ENCODE measurements around the gene ZNF654. TPM values are rescaled to one million over a fixed set of nuclear protein-coding genes. Genes with fewer than 3 reads are reported as not detected.
A peak's percentile ranks its signal among the peaks of the same experiment; 100 is the strongest.
"Not testable (repeated sequence)": the region's sequence is repeated elsewhere in the genome, so short reads cannot be mapped to it uniquely, and the experiment has no call there.

ZNF654 gene
- total RNA-seq, 3 donors from 2014 or later: 13.1 to 20.8 (median 17.4) TPM

DNA sequence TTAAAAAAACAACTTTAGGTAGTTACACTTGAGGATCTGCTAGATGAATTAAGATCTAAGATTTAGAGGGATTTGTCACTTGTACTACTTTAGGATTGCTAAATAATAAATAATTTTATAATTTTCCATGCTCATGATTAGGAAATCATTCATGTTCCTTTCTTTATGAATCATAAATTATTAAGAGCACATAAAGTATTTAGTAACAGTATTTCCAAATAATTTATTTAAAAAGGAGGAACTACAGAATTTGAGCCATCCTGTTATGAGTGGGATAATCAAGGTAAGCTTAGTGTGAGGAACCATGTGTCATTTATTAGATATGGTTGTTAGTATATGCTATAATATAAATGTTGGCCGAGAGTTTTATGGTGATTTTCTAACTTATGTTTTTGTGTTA is 53.2 kb downstream of the ZNF654 start:
- H3K36me3 ChIP-seq (ENCODE audit: low read depth): no peaks in the 10 kb centered on the region
- no peak overlapping the region for H3K4me3 ChIP-seq
- intact Hi-C loops (cut with DNase I, micrococcal nuclease): loop anchor here in 1 of 2 donors (10.0 kb wide), 1 partner anchor 347 kb away; no protein-coding TSS in a partner anchor
- no peaks in the 10 kb centered on the region for H3K4me1 ChIP-seq (ENCODE audit: low read depth)
- TF ChIP-seq, protein P1, sequence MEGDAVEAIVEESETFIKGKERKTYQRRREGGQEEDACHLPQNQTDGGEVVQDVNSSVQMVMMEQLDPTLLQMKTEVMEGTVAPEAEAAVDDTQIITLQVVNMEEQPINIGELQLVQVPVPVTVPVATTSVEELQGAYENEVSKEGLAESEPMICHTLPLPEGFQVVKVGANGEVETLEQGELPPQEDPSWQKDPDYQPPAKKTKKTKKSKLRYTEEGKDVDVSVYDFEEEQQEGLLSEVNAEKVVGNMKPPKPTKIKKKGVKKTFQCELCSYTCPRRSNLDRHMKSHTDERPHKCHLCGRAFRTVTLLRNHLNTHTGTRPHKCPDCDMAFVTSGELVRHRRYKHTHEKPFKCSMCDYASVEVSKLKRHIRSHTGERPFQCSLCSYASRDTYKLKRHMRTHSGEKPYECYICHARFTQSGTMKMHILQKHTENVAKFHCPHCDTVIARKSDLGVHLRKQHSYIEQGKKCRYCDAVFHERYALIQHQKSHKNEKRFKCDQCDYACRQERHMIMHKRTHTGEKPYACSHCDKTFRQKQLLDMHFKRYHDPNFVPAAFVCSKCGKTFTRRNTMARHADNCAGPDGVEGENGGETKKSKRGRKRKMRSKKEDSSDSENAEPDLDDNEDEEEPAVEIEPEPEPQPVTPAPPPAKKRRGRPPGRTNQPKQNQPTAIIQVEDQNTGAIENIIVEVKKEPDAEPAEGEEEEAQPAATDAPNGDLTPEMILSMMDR (IDR thresholded peaks at IDR 0.05): no peak
- DNase-seq (no peak), ATAC-seq (no peak)
- H3K9me3 ChIP-seq: no peaks in the 10 kb centered on the region

DNA sequence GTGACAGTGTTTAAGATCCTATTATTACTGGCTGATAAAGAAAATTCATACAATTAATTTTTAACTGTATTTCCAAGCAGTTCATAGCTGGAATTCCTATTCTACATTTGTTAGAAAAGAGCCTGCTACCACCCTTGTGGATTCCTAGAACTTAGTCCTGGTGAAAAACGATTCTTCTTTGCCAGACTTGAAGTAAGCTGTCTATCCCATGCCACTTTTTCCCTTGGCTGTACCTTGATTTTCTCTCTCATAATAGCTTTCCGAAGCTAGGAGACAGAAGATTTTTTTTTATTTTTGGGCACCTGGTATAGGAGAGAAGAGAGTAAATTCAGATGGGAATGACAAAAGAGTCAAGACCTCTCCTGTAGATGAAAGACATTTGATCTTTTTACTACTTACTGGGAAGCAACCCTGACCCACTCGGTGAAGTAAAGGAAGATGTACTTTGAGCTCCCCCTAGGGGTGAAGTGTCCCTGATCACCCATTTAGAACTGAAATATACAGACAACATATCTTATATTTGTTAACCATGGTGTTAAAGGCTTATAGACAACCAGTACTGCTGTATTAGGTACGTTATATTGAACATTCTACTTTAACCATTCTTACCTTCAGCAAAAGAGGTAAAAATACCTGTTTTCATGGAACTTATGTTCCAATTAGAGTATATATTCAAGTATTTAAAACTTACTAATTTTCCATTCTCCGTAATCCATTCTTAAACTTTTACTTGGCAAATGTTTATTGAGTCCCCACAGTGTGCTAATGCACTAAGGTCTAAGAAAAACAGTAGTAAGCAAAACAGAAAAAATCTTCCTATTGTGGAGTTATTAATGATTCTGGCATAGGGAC is 54.5 kb downstream of the ZNF654 start:
- Histone ChIP-seq H3K9me3 (no peaks in the 10 kb centered on the region), H3K4me3 (no peak overlapping the region), H3K36me3 (ENCODE audit: low read depth) (no peaks in the 10 kb centered on the region), H3K4me1 (ENCODE audit: low read depth) (no peaks in the 10 kb centered on the region)
- intact Hi-C loops (cut with DNase I, micrococcal nuclease): loop anchor here in 1 of 2 donors (10.0 kb wide), 1 partner anchor 349 kb away; no protein-coding TSS in a partner anchor
- TF ChIP-seq, protein P1 (IDR thresholded peaks at IDR 0.05): peak; percentile 28
- DNase-seq (peak in 1 of 3 donors; percentile 89), ATAC-seq (peak; percentile 88)

DNA sequence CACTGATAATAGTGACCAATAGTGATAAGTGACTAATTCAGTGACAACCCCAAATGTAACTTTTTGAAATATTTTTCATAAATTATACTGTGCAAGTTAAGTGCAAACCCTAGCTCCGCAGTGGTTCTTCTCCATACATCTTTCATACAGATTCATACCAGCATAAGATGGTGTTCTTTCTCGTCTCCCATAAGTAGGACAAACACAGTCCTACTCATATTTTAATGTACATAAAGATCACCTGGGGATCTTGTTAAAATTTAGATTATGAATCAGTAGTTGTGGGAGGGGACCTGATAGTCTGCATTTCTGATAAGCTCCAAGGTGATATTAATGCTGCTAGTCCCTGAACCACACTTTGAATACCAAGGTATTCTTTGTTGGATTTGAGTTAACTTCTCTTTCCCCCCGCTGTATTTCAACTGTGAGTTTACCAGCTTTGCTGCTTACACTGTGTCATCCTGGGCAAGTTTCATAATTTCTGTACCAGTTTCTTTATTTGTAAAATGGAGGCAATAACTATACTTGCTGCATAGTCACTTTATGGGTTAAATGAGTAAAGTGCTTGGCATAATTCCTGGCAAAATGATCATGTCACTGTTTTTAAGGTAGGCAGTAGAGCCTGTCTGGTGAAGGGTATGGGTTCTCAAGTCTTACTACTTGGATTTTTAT is 56.0 kb downstream of the ZNF654 start:
- no peaks in the 10 kb centered on the region for H3K4me1 ChIP-seq (ENCODE audit: low read depth)
- ATAC-seq (no peak), DNase-seq (no peak)
- TF ChIP-seq, protein P1 (IDR thresholded peaks at IDR 0.05): no peak
- H3K9me3 ChIP-seq: no peaks in the 10 kb centered on the region
- no peak overlapping the region for H3K4me3 ChIP-seq
- intact Hi-C loops (cut with DNase I, micrococcal nuclease): loop anchor here in 1 of 2 donors (10.0 kb wide), 1 partner anchor 350 kb away; no protein-coding TSS in a partner anchor
- no peaks in the 10 kb centered on the region for H3K36me3 ChIP-seq (ENCODE audit: low read depth)

DNA sequence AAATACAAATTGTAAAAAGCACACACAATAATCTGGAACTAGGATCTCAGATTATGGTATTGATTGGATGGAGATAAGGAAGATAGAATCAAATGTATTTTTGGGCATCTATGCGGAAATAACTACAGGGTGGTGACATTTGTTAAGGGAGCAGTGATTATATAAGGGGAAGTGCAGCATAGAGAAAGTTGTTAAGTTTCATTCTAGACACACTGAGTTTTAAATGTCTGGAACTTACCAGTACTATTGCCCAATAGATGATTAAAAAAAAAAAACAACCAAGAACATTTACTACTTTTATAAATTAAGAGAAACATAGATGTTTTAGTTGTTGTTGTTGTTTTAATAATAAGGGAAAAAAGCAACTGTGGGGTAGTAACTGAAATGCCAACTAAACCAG is 58.6 kb downstream of the ZNF654 start:
- H3K9me3 ChIP-seq: no peaks in the 10 kb centered on the region
- H3K4me3 ChIP-seq: no peak overlapping the region
- ATAC-seq: no peak
- H3K4me1 ChIP-seq (ENCODE audit: low read depth): no peaks in the 10 kb centered on the region
- TF ChIP-seq, protein P1 (IDR thresholded peaks at IDR 0.05): no peak
- H3K36me3 ChIP-seq (ENCODE audit: low read depth): no peaks in the 10 kb centered on the region
- DNase-seq: no peak
- intact Hi-C loops (cut with DNase I, micrococcal nuclease): loop anchor here in 1 of 2 donors (10.0 kb wide), 1 partner anchor 353 kb away; no protein-coding TSS in a partner anchor

DNA sequence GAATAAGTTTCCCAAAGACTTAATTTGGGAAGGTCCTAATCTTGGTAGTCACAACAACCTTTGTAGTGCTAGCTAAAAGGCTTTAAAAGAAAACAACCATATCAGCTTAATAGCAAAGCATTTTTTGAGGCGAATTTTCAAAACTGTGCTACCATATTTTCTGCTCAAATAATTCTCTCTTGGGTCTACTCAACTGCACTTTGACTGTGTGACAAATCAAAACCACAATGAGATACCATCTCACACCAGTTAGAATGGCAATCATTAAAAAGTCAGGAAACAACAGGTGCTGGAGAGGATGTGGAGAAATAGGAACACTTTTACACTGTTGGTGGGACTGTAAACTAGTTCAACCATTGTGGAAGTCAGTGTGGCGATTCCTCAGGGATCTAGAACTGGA is 59.5 kb downstream of the ZNF654 start:
- not testable (repeated sequence) for H3K36me3 ChIP-seq (ENCODE audit: low read depth); H3K4me3 ChIP-seq; H3K4me1 ChIP-seq (ENCODE audit: low read depth); ATAC-seq; H3K9me3 ChIP-seq; DNase-seq
- intact Hi-C loops (cut with DNase I, micrococcal nuclease): loop anchor here in 1 of 2 donors (10.0 kb wide), 1 partner anchor 354 kb away; no protein-coding TSS in a partner anchor

DNA sequence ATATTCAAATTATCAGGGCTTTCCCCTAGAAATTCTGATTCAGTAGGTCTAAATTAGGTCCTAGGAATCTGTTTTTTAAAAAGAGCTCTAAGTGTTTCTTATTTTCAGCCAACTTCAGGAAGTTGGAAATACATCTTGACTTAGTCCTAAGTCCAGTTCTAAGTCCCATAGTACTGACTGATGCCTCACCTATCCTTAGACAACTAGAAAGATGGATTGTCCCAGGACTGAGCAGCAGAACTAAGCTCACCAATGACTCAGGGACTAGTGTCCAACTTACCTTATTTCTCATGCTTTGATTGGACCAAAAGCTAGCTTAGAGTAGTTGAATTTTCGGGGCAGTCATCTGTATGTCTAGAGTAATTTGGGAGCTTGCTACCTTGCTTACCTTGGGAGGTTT is 64.5 kb downstream of the ZNF654 start:
- intact Hi-C loops (cut with DNase I, micrococcal nuclease): no loop called here
- H3K4me1 ChIP-seq (ENCODE audit: low read depth): no peaks in the 10 kb centered on the region
- H3K36me3 ChIP-seq (ENCODE audit: low read depth): no peaks in the 10 kb centered on the region
- TF ChIP-seq, protein P1 (IDR thresholded peaks at IDR 0.05): no peak
- H3K9me3 ChIP-seq: no peaks in the 10 kb centered on the region
- ATAC-seq: peak; percentile 69
- no peak for DNase-seq
- no peak overlapping the region for H3K4me3 ChIP-seq

Data from mucosa of descending colon (tissue), 3 donors.